ENCODE results near the gene ATP6AP1.

GRCh38 chrX:154466907-154467306, 38.4 kb downstream of the ATP6AP1 start:
- TF ChIP-seq, protein P1, sequence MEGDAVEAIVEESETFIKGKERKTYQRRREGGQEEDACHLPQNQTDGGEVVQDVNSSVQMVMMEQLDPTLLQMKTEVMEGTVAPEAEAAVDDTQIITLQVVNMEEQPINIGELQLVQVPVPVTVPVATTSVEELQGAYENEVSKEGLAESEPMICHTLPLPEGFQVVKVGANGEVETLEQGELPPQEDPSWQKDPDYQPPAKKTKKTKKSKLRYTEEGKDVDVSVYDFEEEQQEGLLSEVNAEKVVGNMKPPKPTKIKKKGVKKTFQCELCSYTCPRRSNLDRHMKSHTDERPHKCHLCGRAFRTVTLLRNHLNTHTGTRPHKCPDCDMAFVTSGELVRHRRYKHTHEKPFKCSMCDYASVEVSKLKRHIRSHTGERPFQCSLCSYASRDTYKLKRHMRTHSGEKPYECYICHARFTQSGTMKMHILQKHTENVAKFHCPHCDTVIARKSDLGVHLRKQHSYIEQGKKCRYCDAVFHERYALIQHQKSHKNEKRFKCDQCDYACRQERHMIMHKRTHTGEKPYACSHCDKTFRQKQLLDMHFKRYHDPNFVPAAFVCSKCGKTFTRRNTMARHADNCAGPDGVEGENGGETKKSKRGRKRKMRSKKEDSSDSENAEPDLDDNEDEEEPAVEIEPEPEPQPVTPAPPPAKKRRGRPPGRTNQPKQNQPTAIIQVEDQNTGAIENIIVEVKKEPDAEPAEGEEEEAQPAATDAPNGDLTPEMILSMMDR (conservative IDR thresholded peaks at IDR 0.05) = no peak
- TF ChIP-seq EZH2 (IDR thresholded peaks at IDR 0.05; ENCODE audit: low read depth) = no peak
